GM18498 (cell line): ENCODE measurements around the gene ARHGAP40.

Source experiments
- ATAC-seq: cut with Tn5 transposase; IDR thresholded peaks from one replicate; pipeline ENCODE4 v1.9.1; 2021; ENCODE audit warnings: mild to moderate bottlenecking, moderate library complexity; ENCODE audit not compliant: unreplicated experiment

The ARHGAP40 gene

GRCh38 chr20:38601216-38602184, at the start of gene ARHGAP40:
Gene ARHGAP40, plus strand, starts transcription at chr20:38601809.
- ATAC-seq, result peak; percentile 45

- no peak for ATAC-seq
Observed at GRCh38 chr20:38554986-38555385, 46.6 kb upstream of the ARHGAP40 start.

GRCh38 chr20:38555395-38555794, 46.2 kb upstream of the ARHGAP40 start:
- no peak for ATAC-seq

GRCh38 chr20:38557174-38557573, 44.4 kb upstream of the ARHGAP40 start:
- no peak for ATAC-seq

- no peak for ATAC-seq
Observed at GRCh38 chr20:38558596-38559360, 42.8 kb upstream of the ARHGAP40 start.

- no peak for ATAC-seq
Observed at GRCh38 chr20:38559764-38560163, 41.8 kb upstream of the ARHGAP40 start.

- ATAC-seq, result no peak
Observed at GRCh38 chr20:38563802-38564431, 37.7 kb upstream of the ARHGAP40 start.

- no peak for ATAC-seq
Observed at GRCh38 chr20:38564680-38565079, 36.9 kb upstream of the ARHGAP40 start.

GRCh38 chr20:38566036-38566598, 35.5 kb upstream of the ARHGAP40 start:
- no peak for ATAC-seq

GRCh38 chr20:38569747-38570525, 31.7 kb upstream of the ARHGAP40 start:
- no peak for ATAC-seq

GRCh38 chr20:38573413-38573812, 28.2 kb upstream of the ARHGAP40 start:
- no peak for ATAC-seq

GRCh38 chr20:38579219-38579910, 22.2 kb upstream of the ARHGAP40 start:
- ATAC-seq, result no peak

GRCh38 chr20:38579921-38580320, 21.7 kb upstream of the ARHGAP40 start:
- ATAC-seq, result no peak

GRCh38 chr20:38581013-38581412, 20.6 kb upstream of the ARHGAP40 start, which contains the start of gene ADIG:
Gene ADIG, plus strand, starts transcription at chr20:38581197. Its CDS starts 54 bp downstream, at chr20:38581251.
- no peak for ATAC-seq

- ATAC-seq, result no peak
Observed at GRCh38 chr20:38581830-38582358, 19.7 kb upstream of the ARHGAP40 start.

- no peak for ATAC-seq
Observed at GRCh38 chr20:38583306-38583705, 18.3 kb upstream of the ARHGAP40 start.

- no peak for ATAC-seq
Observed at GRCh38 chr20:38584099-38584763, 17.4 kb upstream of the ARHGAP40 start.

- no peak for ATAC-seq
Observed at GRCh38 chr20:38585404-38586180, 16.0 kb upstream of the ARHGAP40 start.
